HUES64 (cell line): ENCODE results near the gene OR3A3. TPM values are rescaled to one million over a fixed set of nuclear protein-coding genes. Genes with fewer than 3 reads are reported as not detected.
"Not testable (repeated sequence)": the region's sequence is repeated elsewhere in the genome, so short reads cannot be mapped to it uniquely, and the experiment has no call there.

ENCODE experiments used
- H3K27ac ChIP-seq: 2 replicates; pipeline ENCODE4 v1.7.0; 2013; ENCODE audit warnings: low read depth, low read length, inconsistent platforms
- H3K27me3 ChIP-seq: 2 replicates; pipeline ENCODE4 v1.6.1; 2013; ENCODE audit warnings: mild to moderate bottlenecking, low read length; ENCODE audit not compliant: insufficient read depth
- H3K36me3 ChIP-seq: 2 replicates; pipeline ENCODE4 v1.6.1; 2013; ENCODE audit warnings: mild to moderate bottlenecking, low read length; ENCODE audit not compliant: insufficient read depth
- H3K4me1 ChIP-seq: 2 replicates; pipeline ENCODE4 v1.6.1; 2013; ENCODE audit warnings: mild to moderate bottlenecking, low read length, moderate library complexity; ENCODE audit not compliant: insufficient read depth
- H3K4me3 ChIP-seq: 2 replicates; pipeline ENCODE4 v1.5.1; 2013; ENCODE audit warnings: mild to moderate bottlenecking, low read length, moderate library complexity
- H3K9ac ChIP-seq: 2 replicates; pipeline ENCODE4 v1.6.1; 2013; ENCODE audit warnings: mild to moderate bottlenecking, low read depth, low read length
- H3K9me3 ChIP-seq: 2 replicates; pipeline ENCODE4 v1.6.1; 2013; ENCODE audit warnings: low read depth, low read length; ENCODE audit not compliant: insufficient read depth
- WGBS: fragments of 150-250, 120-280 bp; methylation state at CpG from one replicate; pipeline ENCODE4 v1.1.7; 2013; ENCODE audit warnings: missing lambda C conversion rate; 5-methylcytosine and 5-hydroxymethylcytosine counted together
- polyA plus RNA-seq, 2 experiments: library from polyadenylated mRNA; stranded (reverse); fragments of 50-300 nt; gene quantifications; one replicate each; pipeline ENCODE4 v1.2.3, GENCODE V29; 2013

Gene OR3A3
- not detected for polyA plus RNA-seq (2013, experiment 1 of 2)
- not detected for polyA plus RNA-seq (2013, experiment 2 of 2)

DNA sequence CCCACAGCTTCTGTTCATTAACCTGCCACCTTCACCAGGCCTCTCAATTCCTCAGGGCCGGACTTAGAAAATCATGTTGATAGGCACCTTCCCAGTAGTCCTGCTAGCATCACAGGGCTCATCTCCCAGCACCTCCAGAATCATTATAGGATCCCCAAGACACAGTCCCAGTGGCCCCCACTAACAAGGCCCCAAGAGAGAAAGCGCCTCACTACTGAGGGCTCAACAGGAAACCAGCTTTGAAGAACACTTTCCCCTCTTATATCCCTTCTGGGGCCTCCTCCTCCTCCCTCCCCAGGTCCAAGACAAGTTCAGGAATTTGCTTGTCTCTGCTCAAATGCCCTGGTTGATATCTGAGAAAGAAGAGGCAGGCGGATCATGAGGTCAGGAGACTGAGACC lies at the start of gene OR3A3:
Gene OR3A3, plus strand, starts transcription at position 301 of the 400 bp plus-strand sequence.
- WGBS, result 70% methylated on average over 3 of the region's 3 CpGs
- H3K36me3 ChIP-seq, result no peaks in the 10 kb centered on the region
- H3K27ac ChIP-seq, result no peak within 1 kb of the TSS

DNA sequence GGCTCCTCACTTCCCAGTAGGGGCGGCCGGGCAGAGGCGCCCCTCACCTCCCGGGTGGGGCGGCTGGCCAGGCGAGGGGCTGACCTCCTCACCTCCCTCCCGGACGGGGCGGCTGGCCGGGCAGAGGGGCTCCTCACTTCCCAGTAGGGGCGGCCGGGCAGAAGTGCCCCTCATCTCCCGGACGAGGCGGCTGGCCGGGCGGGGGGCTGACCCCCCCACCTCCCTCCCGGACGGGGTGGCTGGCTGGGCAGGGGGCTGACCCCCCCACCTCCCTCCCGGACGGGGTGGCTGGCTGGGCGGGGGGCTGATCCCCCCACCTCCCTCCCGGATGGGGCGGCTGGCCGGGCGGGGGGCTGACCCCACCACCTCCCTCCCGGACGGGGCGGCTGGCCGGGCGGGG lies 40.0 kb upstream of the OR3A3 start:
- WGBS, result 98% methylated on average over 20 of the region's 31 CpGs
- not testable (repeated sequence) for H3K9ac ChIP-seq, H3K4me3 ChIP-seq, H3K4me1 ChIP-seq, H3K27me3 ChIP-seq, H3K27ac ChIP-seq, H3K36me3 ChIP-seq
- H3K9me3 ChIP-seq, result peaks cover 33% of the 10 kb centered on the region

More for the DNA sequence above, at the start of gene OR3A3:
- H3K27me3 ChIP-seq, result no peaks in the 10 kb centered on the region
- H3K9me3 ChIP-seq, result peaks cover 24% of the 10 kb centered on the region
- H3K4me1 ChIP-seq, result no peaks in the 10 kb centered on the region
- H3K4me3 ChIP-seq, result no peak within 1 kb of the TSS
- H3K9ac ChIP-seq, result no peak within 1 kb of the TSS

DNA sequence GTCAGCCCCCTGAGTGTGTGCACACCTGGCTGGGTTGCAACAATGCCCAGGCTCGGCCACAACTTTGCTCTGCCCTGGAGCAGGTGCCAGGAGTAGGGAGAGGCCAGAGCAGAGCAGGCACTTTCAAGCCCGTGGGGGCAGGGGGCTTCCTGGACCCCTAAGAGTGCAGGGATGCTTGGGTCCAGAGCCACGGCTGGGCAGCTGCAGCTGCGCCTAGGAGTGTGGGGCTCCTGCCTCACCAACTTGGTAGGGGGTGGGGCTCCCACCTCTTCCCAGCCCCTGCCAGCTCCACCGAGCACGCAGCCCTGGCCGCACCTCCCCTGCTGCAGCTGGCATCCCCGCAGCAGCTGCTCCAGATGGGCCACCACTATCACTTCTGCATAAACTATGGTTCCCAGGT lies 32.8 kb upstream of the OR3A3 start:
- 79% methylated on average over 8 of the region's 8 CpGs for WGBS
- Histone ChIP-seq H3K9ac (no peak overlapping the region), H3K27me3 (no peaks in the 10 kb centered on the region), H3K36me3 (no peaks in the 10 kb centered on the region), H3K4me3 (no peak overlapping the region), H3K9me3 (peaks cover 55% of the 10 kb centered on the region), H3K4me1 (no peaks in the 10 kb centered on the region), H3K27ac (no peak overlapping the region)

- Histone ChIP-seq H3K9me3 (peaks cover 34% of the 10 kb centered on the region), H3K27me3 (peaks cover 12% of the 10 kb centered on the region), H3K27ac (no peak overlapping the region), H3K4me3 (no peak overlapping the region), H3K9ac (no peak overlapping the region), H3K36me3 (no peaks in the 10 kb centered on the region), H3K4me1 (no peaks in the 10 kb centered on the region)
- WGBS, result 87% methylated on average over 5 of the region's 5 CpGs
Observed at GRCh38 chr17:3381957-3382356, 29.2 kb upstream of the OR3A3 start.

DNA sequence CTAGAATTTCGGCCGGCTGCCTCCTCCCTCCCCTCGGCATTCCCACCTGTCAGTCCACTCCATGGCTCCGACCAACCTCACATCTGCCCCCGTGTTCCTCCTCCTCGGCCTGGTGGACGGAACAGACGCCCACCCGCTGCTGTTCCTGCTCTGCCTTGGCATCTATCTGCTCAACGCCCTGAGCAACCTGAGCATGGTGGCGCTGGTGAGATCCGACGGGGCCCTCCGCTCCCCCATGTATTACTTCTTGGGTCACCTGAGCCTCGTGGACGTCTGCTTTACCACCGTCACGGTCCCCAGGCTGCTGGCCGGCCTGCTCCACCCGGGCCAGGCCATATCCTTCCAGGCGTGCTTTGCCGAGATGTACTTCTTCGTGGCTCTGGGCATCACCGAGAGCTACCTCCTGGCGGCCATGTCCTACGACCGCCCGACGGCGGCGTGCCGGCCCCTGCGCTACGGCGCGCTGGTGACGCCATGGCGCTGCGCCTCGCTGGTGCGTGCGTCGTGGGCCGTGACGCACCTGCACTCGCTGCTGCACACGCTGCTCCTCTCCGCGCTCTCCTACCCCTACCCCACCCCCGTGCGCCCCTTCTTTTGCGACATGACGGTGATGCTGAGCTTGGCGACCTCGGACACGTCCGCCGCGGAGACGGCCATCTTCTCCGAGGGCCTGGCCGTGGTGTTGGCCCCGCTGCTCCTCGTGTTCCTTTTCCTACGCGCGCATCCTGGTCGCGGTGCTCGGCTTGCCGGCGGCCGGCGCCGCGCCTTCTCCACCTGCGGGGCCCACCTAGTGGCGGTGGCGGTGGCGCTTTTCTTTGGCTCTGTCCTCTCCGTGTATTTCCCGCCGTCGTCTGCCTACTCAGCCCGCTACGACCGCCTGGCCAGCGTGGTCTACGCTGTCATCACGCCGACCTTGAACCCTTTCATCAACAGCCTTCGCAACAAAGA lies 25.0 kb upstream of the OR3A3 start, which contains the start of gene OR3A2:
Gene OR3A2, minus strand, starts transcription at position 440 of the 948 bp plus-strand sequence.
- no peak within 1 kb of the TSS for H3K9ac ChIP-seq
- H3K4me3 ChIP-seq, result no peak within 1 kb of the TSS

DNA sequence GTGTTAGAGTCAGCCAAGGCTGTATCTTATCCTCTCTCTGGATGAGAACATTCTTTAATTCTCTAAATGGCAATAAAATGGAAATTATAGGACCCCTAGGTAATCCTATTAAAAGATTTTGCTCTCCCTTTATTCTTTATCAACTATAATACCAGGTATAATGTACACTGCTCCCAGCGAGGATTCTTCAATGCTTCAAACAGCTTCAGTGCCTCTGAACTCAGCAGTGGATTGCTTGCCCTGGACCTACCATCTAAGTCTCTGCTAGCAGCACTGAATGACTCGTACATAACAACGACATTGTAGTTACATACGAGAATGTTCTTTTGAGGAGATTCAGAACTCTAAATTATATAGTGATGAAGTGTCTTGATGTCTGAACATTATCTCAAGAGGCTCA lies 21.4 kb upstream of the OR3A3 start:
- Histone ChIP-seq H3K27me3 (peaks cover 13% of the 10 kb centered on the region), H3K9me3 (peaks cover 15% of the 10 kb centered on the region; the same call in 1 of the 2 replicates), H3K4me1 (no peaks in the 10 kb centered on the region), H3K27ac (no peak overlapping the region), H3K36me3 (no peaks in the 10 kb centered on the region), H3K9ac (no peak overlapping the region), H3K4me3 (no peak overlapping the region)
- 79% methylated on average over 4 of the region's 4 CpGs for WGBS

More for the DNA sequence above, 25.0 kb upstream of the OR3A3 start, which contains the start of gene OR3A2:
- no peaks in the 10 kb centered on the region for H3K36me3 ChIP-seq
- 92% methylated on average over 92 of the region's 92 CpGs for whole genome bisulfite sequencing
- peaks cover 20% of the 10 kb centered on the region; the same call in 1 of the 2 replicates for H3K9me3 ChIP-seq
- H3K27me3 ChIP-seq, result peaks cover 13% of the 10 kb centered on the region
- H3K27ac ChIP-seq, result no peak within 1 kb of the TSS
- H3K4me1 ChIP-seq, result no peaks in the 10 kb centered on the region

GRCh38 chr17:3397801-3398200 lies 13.4 kb upstream of the OR3A3 start:
- peaks cover 21% of the 10 kb centered on the region for H3K9me3 ChIP-seq
- not testable (repeated sequence) for H3K4me3 ChIP-seq, H3K9ac ChIP-seq, H3K27ac ChIP-seq, H3K4me1 ChIP-seq, H3K27me3 ChIP-seq, H3K36me3 ChIP-seq
- 57% methylated on average over 7 of the region's 7 CpGs for WGBS

GRCh38 chr17:3398310-3398709 lies 12.9 kb upstream of the OR3A3 start, which contains the start of gene OR1E1:
TSS of gene OR1E1 (minus strand) at chr17:3398410. CDS start at chr17:3398410, 0 bp downstream.
- Histone ChIP-seq H3K9ac (no peak within 1 kb of the TSS), H3K4me3 (no peak within 1 kb of the TSS), H3K27me3 (no peaks in the 10 kb centered on the region), H3K9me3 (peaks cover 24% of the 10 kb centered on the region), H3K36me3 (no peaks in the 10 kb centered on the region), H3K27ac (no peak within 1 kb of the TSS), H3K4me1 (no peaks in the 10 kb centered on the region)
- 70% methylated on average over 1 of the region's 1 CpG for WGBS

DNA sequence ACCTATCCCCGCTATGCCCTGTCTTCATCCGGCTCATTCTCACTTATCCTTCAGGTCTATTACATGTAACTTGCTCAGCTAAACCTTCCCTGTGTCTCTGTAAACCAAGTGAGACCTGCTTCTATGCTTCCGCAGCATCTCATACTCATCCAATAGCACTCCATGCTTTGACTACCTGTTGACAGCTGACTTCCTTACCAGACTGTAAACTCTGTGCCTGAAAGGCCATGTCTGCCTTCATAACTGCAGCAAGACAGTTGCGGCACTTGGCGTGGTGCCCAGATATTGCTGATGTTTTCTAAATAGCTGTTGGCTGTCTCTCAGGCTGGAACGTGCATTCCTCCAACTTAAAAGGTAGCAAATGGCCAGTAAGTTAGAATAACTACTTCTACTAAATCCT lies 11.1 kb upstream of the OR3A3 start:
- no peaks in the 10 kb centered on the region for H3K27me3 ChIP-seq
- H3K4me1 ChIP-seq, result no peaks in the 10 kb centered on the region
- 72% methylated on average over 6 of the region's 6 CpGs for WGBS
- no peak overlapping the region for H3K9ac ChIP-seq
- H3K4me3 ChIP-seq, result no peak overlapping the region
- peaks cover 23% of the 10 kb centered on the region for H3K9me3 ChIP-seq
- no peak overlapping the region for H3K27ac ChIP-seq
- no peaks in the 10 kb centered on the region for H3K36me3 ChIP-seq

GRCh38 chr17:3401786-3402185 lies 9.4 kb upstream of the OR3A3 start:
- H3K9ac ChIP-seq, result no peak overlapping the region
- H3K36me3 ChIP-seq, result no peaks in the 10 kb centered on the region
- H3K4me1 ChIP-seq, result no peaks in the 10 kb centered on the region
- no peaks in the 10 kb centered on the region for H3K27me3 ChIP-seq
- 91% methylated on average over 1 of the region's 2 CpGs for WGBS
- no peak overlapping the region for H3K27ac ChIP-seq
- H3K9me3 ChIP-seq, result peaks cover 24% of the 10 kb centered on the region
- H3K4me3 ChIP-seq, result no peak overlapping the region

GRCh38 chr17:3403856-3404255 lies 7.3 kb upstream of the OR3A3 start:
- H3K4me1 ChIP-seq, H3K36me3 ChIP-seq, H3K27me3 ChIP-seq, H3K27ac ChIP-seq, H3K9ac ChIP-seq, H3K4me3 ChIP-seq: not testable (repeated sequence)
- WGBS, result 50% methylated on average over 1 of the region's 1 CpG
- peaks cover 33% of the 10 kb centered on the region for H3K9me3 ChIP-seq
